ENCODE data around the gene ZNF362. TPM values are rescaled to one million over a fixed set of nuclear protein-coding genes. Genes with fewer than 3 reads are reported as not detected.
A peak's percentile ranks its signal among the peaks of the same experiment; 100 is the strongest.

The ZNF362 gene
- total and polyA plus RNA-seq, 2 experiments from 2014 or later, result 22.5 to 55.0 TPM

DNA sequence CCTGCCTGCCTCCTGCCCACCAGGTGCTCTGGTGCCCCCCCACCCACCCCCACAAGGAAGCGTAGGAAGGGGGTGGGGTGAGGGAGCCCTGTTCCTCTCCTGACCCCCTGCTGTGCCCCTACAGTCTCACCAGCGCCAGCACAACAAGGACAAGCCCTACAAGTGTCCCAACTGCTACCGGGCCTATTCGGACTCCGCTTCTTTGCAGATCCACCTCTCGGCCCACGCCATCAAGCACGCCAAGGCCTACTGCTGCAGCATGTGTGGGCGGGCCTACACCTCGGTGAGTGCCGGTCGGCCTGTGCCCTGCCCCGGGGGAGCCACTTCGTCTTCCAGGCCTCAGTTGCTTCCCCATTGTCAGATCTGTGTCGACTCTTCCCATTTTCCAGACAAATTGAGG lies 38.7 kb downstream of the ZNF362 start:
- no peaks in the 10 kb centered on the region for H3K9me3 ChIP-seq (ENCODE audit: low read depth)
- H4K20me1 ChIP-seq (ENCODE audit: insufficient read depth, poor library complexity, severe bottlenecking), result no peaks in the 10 kb centered on the region
- no peak overlapping the region for H3K4me3 ChIP-seq
- no peaks in the 10 kb centered on the region for H3K27me3 ChIP-seq
- H3K9me2 ChIP-seq (replicated peaks; ENCODE audit: insufficient read depth), result no peaks in the 10 kb centered on the region
- TF ChIP-seq EZH2 (IDR thresholded peaks at IDR 0.05; ENCODE audit: borderline replicate concordance) (no peak), EZH2phosphoT487 (IDR thresholded peaks at IDR 0.05; ENCODE audit: low read depth, severe bottlenecking, unreplicated experiment) (no peak)
- TF ChIP-seq, protein P1, sequence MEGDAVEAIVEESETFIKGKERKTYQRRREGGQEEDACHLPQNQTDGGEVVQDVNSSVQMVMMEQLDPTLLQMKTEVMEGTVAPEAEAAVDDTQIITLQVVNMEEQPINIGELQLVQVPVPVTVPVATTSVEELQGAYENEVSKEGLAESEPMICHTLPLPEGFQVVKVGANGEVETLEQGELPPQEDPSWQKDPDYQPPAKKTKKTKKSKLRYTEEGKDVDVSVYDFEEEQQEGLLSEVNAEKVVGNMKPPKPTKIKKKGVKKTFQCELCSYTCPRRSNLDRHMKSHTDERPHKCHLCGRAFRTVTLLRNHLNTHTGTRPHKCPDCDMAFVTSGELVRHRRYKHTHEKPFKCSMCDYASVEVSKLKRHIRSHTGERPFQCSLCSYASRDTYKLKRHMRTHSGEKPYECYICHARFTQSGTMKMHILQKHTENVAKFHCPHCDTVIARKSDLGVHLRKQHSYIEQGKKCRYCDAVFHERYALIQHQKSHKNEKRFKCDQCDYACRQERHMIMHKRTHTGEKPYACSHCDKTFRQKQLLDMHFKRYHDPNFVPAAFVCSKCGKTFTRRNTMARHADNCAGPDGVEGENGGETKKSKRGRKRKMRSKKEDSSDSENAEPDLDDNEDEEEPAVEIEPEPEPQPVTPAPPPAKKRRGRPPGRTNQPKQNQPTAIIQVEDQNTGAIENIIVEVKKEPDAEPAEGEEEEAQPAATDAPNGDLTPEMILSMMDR (IDR thresholded peaks at IDR 0.05; ENCODE audit: poor library complexity), result no peak
- H2AFZ ChIP-seq, result no peak overlapping the region
- peaks cover 3% of the 10 kb centered on the region for H3K79me2 ChIP-seq
- H3K36me3 ChIP-seq (replicated peaks; ENCODE audit: insufficient read depth, low read depth), result no peaks in the 10 kb centered on the region
- no peak overlapping the region for H3K4me2 ChIP-seq
- H3K4me1 ChIP-seq (ENCODE audit: insufficient read depth), result peaks cover under 1% of the 10 kb centered on the region
- DNase-seq (ENCODE audit: low spot score), result no peak
- no peak overlapping the region for H3K27ac ChIP-seq
- 92% methylated on average over 15 of the region's 15 CpGs for WGBS (ENCODE audit: low lambda C conversion rate, missing lambda C conversion rate)

DNA sequence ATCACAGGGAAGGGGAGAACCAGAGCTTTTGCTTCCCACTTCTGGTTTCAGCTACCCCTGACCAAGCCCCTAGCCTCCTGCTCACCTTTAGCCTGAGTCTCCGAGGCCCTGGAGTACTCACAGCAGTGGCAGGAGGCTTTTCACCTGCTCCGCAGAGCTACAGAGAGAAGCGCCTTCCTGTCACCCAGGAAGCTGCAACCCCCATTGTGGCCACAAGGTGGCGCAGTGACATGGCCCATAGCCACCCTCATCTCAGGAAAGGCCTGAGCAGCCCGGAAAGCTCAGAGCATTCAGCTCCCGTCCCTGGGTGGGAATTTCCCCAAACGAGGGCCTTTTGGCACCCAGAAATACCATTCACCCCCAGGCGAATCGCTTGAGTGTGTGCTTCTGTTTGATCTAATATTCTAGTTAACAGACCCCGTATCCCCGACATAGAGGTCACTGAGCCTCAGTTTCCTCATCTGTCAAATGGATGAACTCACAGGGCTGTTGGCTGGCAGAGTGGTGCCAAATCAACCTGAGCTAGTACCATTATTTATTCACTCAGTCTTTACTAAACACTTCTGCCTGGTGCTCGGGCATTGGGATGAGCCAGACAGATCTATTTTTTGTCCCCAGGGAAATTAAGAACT lies 39.3 kb downstream of the ZNF362 start:
- Histone ChIP-seq H2AFZ (no peak overlapping the region), H3K36me3 (replicated peaks; ENCODE audit: insufficient read depth, low read depth) (no peaks in the 10 kb centered on the region), H3K9me3 (ENCODE audit: low read depth) (no peaks in the 10 kb centered on the region), H3K4me3 (no peak overlapping the region), H3K27me3 (no peaks in the 10 kb centered on the region), H3K79me2 (peaks cover 3% of the 10 kb centered on the region), H3K27ac (no peak overlapping the region), H3K4me1 (ENCODE audit: insufficient read depth) (peaks cover 6% of the 10 kb centered on the region), H3K9me2 (replicated peaks; ENCODE audit: insufficient read depth) (no peaks in the 10 kb centered on the region), H3K4me2 (no peak overlapping the region), H4K20me1 (ENCODE audit: insufficient read depth, poor library complexity, severe bottlenecking) (no peaks in the 10 kb centered on the region)
- TF ChIP-seq, protein P1 (IDR thresholded peaks at IDR 0.05; ENCODE audit: poor library complexity), result peak; percentile 91
- TF ChIP-seq EZH2phosphoT487 (IDR thresholded peaks at IDR 0.05; ENCODE audit: low read depth, severe bottlenecking, unreplicated experiment) (no peak), EZH2 (IDR thresholded peaks at IDR 0.05; ENCODE audit: borderline replicate concordance) (no peak)
- 42% methylated on average over 12 of the region's 12 CpGs for WGBS (ENCODE audit: low lambda C conversion rate, missing lambda C conversion rate)
- DNase-seq (ENCODE audit: low spot score), result peak; percentile 90

DNA sequence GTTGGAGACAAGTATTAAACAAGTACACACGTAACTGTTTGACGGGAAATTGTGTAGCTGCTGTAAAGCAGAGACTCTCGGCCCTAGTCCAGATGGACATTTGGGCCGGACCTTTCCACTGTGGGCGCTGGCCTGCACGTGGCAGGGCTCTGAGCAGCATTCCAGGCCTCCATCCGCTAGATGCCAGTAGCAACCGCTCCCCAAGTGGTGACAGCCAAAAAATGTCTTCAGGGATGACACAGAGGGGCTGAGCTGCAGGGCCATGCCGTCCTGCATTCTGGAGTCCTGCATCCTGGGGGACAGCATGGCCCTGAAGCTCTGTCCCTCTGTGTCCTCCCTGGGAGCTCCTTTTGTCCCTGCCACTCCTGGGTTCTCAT lies 39.8 kb downstream of the ZNF362 start:
- Histone ChIP-seq H2AFZ (no peak overlapping the region), H3K9me3 (ENCODE audit: low read depth) (no peaks in the 10 kb centered on the region), H3K9me2 (replicated peaks; ENCODE audit: insufficient read depth) (no peaks in the 10 kb centered on the region), H3K4me1 (ENCODE audit: insufficient read depth) (peaks cover 10% of the 10 kb centered on the region), H3K27me3 (no peaks in the 10 kb centered on the region), H4K20me1 (ENCODE audit: insufficient read depth, poor library complexity, severe bottlenecking) (no peaks in the 10 kb centered on the region), H3K36me3 (replicated peaks; ENCODE audit: insufficient read depth, low read depth) (no peaks in the 10 kb centered on the region), H3K27ac (no peak overlapping the region), H3K4me2 (no peak overlapping the region), H3K79me2 (peaks cover 3% of the 10 kb centered on the region), H3K4me3 (no peak overlapping the region)
- TF ChIP-seq EZH2phosphoT487 (IDR thresholded peaks at IDR 0.05; ENCODE audit: low read depth, severe bottlenecking, unreplicated experiment) (no peak), EZH2 (IDR thresholded peaks at IDR 0.05; ENCODE audit: borderline replicate concordance) (no peak)
- TF ChIP-seq, protein P1 (IDR thresholded peaks at IDR 0.05; ENCODE audit: poor library complexity), result no peak
- no peak for DNase-seq (ENCODE audit: low spot score)
- 96% methylated on average over 9 of the region's 9 CpGs for WGBS (ENCODE audit: low lambda C conversion rate, missing lambda C conversion rate)

All from hepatocyte (in vitro differentiated cells).